ENCODE measurements around the gene DUSP2. TPM values are rescaled to one million over a fixed set of nuclear protein-coding genes. Genes with fewer than 3 reads are reported as not detected.

DUSP2 gene
- total RNA-seq, 1 experiment from 2014 or later, result 4.9 TPM

DNA sequence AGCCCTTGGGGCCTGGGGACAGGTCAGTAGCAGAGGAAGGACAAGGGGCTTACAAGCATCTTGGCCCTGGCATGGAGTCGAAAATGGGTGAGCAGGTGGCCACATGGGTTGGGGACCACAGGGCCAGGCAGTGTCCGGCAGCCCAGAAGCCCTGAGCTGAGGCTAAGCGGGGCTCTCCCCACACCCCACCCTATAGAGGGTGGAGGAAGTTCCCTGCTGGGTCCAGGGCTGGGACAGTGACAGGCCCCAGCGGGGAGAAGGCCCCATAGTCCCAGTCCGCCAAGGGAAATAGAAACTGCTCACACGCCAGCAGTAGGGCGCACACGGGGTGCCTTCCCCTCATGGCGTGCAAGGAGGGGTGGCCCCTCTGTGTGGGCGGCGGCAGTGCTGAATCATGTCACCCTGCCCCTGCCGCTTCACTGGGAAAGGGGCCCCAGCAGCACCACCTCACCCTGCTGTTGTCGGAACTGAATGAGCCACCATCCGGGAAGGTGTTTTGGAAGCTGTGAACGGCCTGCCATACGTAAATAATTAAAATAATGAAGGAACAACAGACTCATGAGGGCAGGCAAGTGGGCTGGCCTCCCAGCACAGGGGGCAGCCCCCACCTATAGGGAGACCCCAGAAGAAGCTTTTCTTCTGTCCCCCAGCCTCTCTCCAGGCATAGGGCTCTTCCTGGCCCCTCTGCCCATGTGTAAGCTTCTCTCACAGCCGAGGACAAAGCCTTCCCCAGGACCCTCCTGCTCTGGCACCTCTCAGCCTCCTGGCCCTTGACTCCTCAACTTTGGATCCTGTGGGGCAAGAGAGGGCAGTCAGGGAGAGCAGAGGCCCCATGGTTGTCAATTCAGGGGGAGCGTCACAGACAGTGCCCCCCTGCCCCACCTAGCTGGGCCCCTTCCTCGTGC, 12.7 kb upstream of the DUSP2 start:
- H3K4me1 ChIP-seq (ENCODE audit: control insufficient read depth, insufficient read depth, low read length), result no peaks in the 10 kb centered on the region
- H3K27ac ChIP-seq (ENCODE audit: low read length), result no peak overlapping the region
- DNase-seq (ENCODE audit: low read depth, low spot score), result no peak
- no peak overlapping the region for H3K4me3 ChIP-seq (ENCODE audit: low read depth in 2 of 2, low read length in 2 of 2)
- no peaks in the 10 kb centered on the region for H3K36me3 ChIP-seq (ENCODE audit: control insufficient read depth, insufficient read depth, low read length)
- POLR2A ChIA-PET, result no interaction called here
- in situ Hi-C loops (cut with HindIII; ENCODE audit: low pct_unique_long_range_greater_than_20kb, low sequenced_read_pairs) (loop anchor here (25.0 kb wide), 1 partner anchor 104 kb away; the partner anchor contains the start of genes CIAO1 and TMEM127), intact Hi-C loops (cut with micrococcal nuclease; ENCODE audit: unreplicated experiment) (loop anchor here (1.0 kb wide), 1 partner anchor 14 kb away; no protein-coding TSS in a partner anchor)
- no TSS peak for BruUV-seq (replicated peaks)
- CTCF ChIA-PET, result no interaction called here
- TF ChIP-seq, protein P1, sequence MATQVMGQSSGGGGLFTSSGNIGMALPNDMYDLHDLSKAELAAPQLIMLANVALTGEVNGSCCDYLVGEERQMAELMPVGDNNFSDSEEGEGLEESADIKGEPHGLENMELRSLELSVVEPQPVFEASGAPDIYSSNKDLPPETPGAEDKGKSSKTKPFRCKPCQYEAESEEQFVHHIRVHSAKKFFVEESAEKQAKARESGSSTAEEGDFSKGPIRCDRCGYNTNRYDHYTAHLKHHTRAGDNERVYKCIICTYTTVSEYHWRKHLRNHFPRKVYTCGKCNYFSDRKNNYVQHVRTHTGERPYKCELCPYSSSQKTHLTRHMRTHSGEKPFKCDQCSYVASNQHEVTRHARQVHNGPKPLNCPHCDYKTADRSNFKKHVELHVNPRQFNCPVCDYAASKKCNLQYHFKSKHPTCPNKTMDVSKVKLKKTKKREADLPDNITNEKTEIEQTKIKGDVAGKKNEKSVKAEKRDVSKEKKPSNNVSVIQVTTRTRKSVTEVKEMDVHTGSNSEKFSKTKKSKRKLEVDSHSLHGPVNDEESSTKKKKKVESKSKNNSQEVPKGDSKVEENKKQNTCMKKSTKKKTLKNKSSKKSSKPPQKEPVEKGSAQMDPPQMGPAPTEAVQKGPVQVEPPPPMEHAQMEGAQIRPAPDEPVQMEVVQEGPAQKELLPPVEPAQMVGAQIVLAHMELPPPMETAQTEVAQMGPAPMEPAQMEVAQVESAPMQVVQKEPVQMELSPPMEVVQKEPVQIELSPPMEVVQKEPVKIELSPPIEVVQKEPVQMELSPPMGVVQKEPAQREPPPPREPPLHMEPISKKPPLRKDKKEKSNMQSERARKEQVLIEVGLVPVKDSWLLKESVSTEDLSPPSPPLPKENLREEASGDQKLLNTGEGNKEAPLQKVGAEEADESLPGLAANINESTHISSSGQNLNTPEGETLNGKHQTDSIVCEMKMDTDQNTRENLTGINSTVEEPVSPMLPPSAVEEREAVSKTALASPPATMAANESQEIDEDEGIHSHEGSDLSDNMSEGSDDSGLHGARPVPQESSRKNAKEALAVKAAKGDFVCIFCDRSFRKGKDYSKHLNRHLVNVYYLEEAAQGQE (IDR thresholded peaks at IDR 0.05; ENCODE audit: insufficient read depth in 1 of 2, low read depth in 2 of 2, low read length in 1 of 2), result no peak
- TF ChIP-seq, protein P2, sequence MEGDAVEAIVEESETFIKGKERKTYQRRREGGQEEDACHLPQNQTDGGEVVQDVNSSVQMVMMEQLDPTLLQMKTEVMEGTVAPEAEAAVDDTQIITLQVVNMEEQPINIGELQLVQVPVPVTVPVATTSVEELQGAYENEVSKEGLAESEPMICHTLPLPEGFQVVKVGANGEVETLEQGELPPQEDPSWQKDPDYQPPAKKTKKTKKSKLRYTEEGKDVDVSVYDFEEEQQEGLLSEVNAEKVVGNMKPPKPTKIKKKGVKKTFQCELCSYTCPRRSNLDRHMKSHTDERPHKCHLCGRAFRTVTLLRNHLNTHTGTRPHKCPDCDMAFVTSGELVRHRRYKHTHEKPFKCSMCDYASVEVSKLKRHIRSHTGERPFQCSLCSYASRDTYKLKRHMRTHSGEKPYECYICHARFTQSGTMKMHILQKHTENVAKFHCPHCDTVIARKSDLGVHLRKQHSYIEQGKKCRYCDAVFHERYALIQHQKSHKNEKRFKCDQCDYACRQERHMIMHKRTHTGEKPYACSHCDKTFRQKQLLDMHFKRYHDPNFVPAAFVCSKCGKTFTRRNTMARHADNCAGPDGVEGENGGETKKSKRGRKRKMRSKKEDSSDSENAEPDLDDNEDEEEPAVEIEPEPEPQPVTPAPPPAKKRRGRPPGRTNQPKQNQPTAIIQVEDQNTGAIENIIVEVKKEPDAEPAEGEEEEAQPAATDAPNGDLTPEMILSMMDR (IDR thresholded peaks at IDR 0.05), result no peak
- no peak for TF ChIP-seq POLR2AphosphoS5 (IDR thresholded peaks at IDR 0.05; ENCODE audit: low read depth, low read length)
- no peak for TF ChIP-seq SIN3A (IDR thresholded peaks at IDR 0.05; ENCODE audit: borderline replicate concordance, insufficient read depth, low read depth, low read length)
- H3K27me3 ChIP-seq (ENCODE audit: control insufficient read depth, insufficient read depth, low read length), result no peaks in the 10 kb centered on the region
- no peaks in the 10 kb centered on the region for H3K9me3 ChIP-seq (ENCODE audit: control insufficient read depth, insufficient read depth, low read depth, low read length)
- no peak for ATAC-seq

DNA sequence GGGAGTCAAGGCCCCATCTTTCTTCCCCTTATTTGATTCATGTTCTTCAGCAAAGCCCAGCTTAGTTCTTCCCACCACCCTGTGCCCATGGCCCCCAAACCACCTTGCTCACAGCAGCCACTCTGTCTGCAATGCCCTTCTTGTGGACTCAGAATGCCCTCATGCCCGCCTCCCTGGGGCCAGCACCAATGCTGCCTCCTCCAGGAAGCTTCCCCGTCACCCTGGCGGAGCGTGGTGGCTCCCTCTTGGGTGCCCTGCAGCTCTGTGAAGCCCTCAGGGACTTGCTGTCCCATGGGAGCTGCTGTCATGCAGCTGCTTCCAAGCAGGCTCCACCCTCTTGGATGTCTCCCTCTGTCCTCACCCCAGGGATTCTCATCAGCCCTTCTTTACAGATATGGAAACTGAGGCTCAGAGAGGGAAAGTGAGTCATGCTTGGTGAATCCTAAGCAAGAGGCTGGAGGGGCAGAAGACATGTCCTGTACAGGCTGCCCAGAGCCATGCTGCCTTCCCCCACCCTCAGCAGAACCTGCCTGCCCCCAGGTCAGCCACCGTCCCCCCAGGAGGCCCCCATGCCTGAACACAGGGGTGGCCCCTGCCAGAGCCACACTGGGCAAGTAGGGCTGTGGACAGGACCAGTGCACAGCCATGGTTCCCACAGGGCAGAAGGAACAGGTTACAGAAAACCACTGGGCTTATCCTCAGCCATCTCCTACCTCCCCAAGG, 11.8 kb upstream of the DUSP2 start:
- DNase-seq (ENCODE audit: low read depth, low spot score), result no peak
- TF ChIP-seq TCF7L2 (IDR thresholded peaks at IDR 0.05; ENCODE audit: low read depth, low read length), result no peak
- no peak for TF ChIP-seq SIN3A (IDR thresholded peaks at IDR 0.05; ENCODE audit: borderline replicate concordance, insufficient read depth, low read depth, low read length)
- TF ChIP-seq POLR2AphosphoS5 (IDR thresholded peaks at IDR 0.05; ENCODE audit: low read depth, low read length), result no peak
- TF ChIP-seq, protein P2 (IDR thresholded peaks at IDR 0.05), result no peak
- TF ChIP-seq, protein P1 (IDR thresholded peaks at IDR 0.05; ENCODE audit: insufficient read depth in 1 of 2, low read depth in 2 of 2, low read length in 1 of 2), result no peak
- BruUV-seq (replicated peaks), result no TSS peak
- in situ Hi-C loops (cut with HindIII; ENCODE audit: low pct_unique_long_range_greater_than_20kb, low sequenced_read_pairs), result loop anchor here (25.0 kb wide), 1 partner anchor 105 kb away; the partner anchor contains the start of genes CIAO1 and TMEM127
- Histone ChIP-seq H3K4me3 (ENCODE audit: low read depth in 2 of 2, low read length in 2 of 2) (no peak overlapping the region), H3K36me3 (ENCODE audit: control insufficient read depth, insufficient read depth, low read length) (no peaks in the 10 kb centered on the region), H3K9me3 (ENCODE audit: control insufficient read depth, insufficient read depth, low read depth, low read length) (no peaks in the 10 kb centered on the region), H3K4me1 (ENCODE audit: control insufficient read depth, insufficient read depth, low read length) (no peaks in the 10 kb centered on the region), H3K27me3 (ENCODE audit: control insufficient read depth, insufficient read depth, low read length) (no peaks in the 10 kb centered on the region), H3K27ac (ENCODE audit: low read length) (no peak overlapping the region)
- ATAC-seq, result no peak
- CTCF ChIA-PET, result no interaction called here
- intact Hi-C loops (cut with micrococcal nuclease; ENCODE audit: unreplicated experiment), result loop anchor here (1.0 kb wide), 1 partner anchor 15 kb away; no protein-coding TSS in a partner anchor
- POLR2A ChIA-PET, result no interaction called here

Data from Panc1 (cell line).